K562 (cell line): Measurements from ENCODE around the gene ITPRIPL2. TPM values are rescaled to one million over a fixed set of nuclear protein-coding genes. Genes with fewer than 3 reads are reported as not detected.

Source experiments
- CCNT2 ChIP-seq: IDR thresholded peaks from 2 replicates; pipeline ENCODE4 v1.6.1; 2011; ENCODE audit warnings: borderline replicate concordance, low read depth, mild to moderate bottlenecking, moderate library complexity, mixed read lengths, low read length; ENCODE audit not compliant: insufficient read length; ENCODE audit errors: extremely low read depth
- CHD2 ChIP-seq: IDR thresholded peaks from 2 replicates; pipeline ENCODE4 v1.6.1; 2011; ENCODE audit warnings: low read depth, low read length
- ETV1 ChIP-seq: fragments of 450-650 bp; conservative IDR thresholded peaks from 2 replicates; pipeline ENCODE4 v1.6.1; 2016; ENCODE audit warnings: missing genetic modification characterization, control low read depth, low read depth, missing compliant biosample characterization
- FOXJ3 ChIP-seq: sonication (generic); formaldehyde crosslinking; IDR thresholded peaks from 2 replicates; pipeline ENCODE4 v1.4.0; 2020; ENCODE audit warnings: mild to moderate bottlenecking, missing genetic modification reagents
- NCOA6 ChIP-seq: fragments of 450-650 bp; IDR thresholded peaks from 2 replicates; pipeline ENCODE4 v1.6.1; 2017; ENCODE audit warnings: mild to moderate bottlenecking
- NEUROD1 ChIP-seq: fragments of 150-350 bp; IDR thresholded peaks from 2 replicates; pipeline ENCODE4 v1.6.1; 2014; ENCODE audit warnings: borderline replicate concordance, low read length, low read depth; ENCODE audit not compliant: partially characterized antibody
- SAFB ChIP-seq: fragments of 200-400 bp; formaldehyde crosslinking; IDR thresholded peaks from 2 replicates; pipeline ENCODE4 v1.6.1; 2017; ENCODE audit warnings: low read depth, low read length, borderline replicate concordance
- TCF7 ChIP-seq: sonication (generic); IDR thresholded peaks from 2 replicates; pipeline ENCODE4 v1.6.1; 2016; ENCODE audit warnings: antibody characterized with exemption, borderline replicate concordance
- TFAM ChIP-seq: fragments of 250-450 bp; sonication (Bioruptor Pico); conservative IDR thresholded peaks from 2 replicates; pipeline ENCODE4 v1.5.0; 2021; ENCODE audit warnings: mild to moderate bottlenecking, moderate library complexity
- TGIF2 ChIP-seq: sonication (generic); formaldehyde crosslinking; IDR thresholded peaks from 2 replicates; pipeline ENCODE4 v1.8.1; 2022; ENCODE audit warnings: mild to moderate bottlenecking, missing genetic modification reagents, moderate library complexity
- U2AF1 ChIP-seq: fragments of 200-400 bp; formaldehyde crosslinking; optimal IDR thresholded peaks from 2 replicates; pipeline ENCODE3; 2017; ENCODE audit warnings: mild to moderate bottlenecking, low read depth, low read length, moderate library complexity
- ZC3H11A ChIP-seq: IDR thresholded peaks from 2 replicates; pipeline ENCODE4 v1.6.1; 2012; ENCODE audit warnings: low read depth, low read length, improper control_type of control experiment
- ZNF830 ChIP-seq: fragments of 250-450 bp; sonication (Bioruptor Pico); IDR thresholded peaks from 2 replicates; pipeline ENCODE4 v1.5.0; 2021; ENCODE audit warnings: mild to moderate bottlenecking
- polyA plus RNA-seq, 8 experiments: library from polyadenylated mRNA; depleted of rRNA in 4 of 8; stranded (reverse) in 5 of 8; unstranded in 3 of 8; fragments of >200 nt; fragmentation: Nextera tagmentation in 2 of 8; fragmentation: Illumina TruSeq in 1 of 8; extraction: Ambion mirVana in 2 of 8; extraction: Trizol in 1 of 8; gene quantifications; 2 replicates each; pipeline versions ENCODE4 v1.2.1 to v1.2.3, GENCODE V29; 2011 to 2014; ENCODE audit warnings: inconsistent platforms in 1 of 8, missing spikeins in 1 of 8
- total RNA-seq, 7 experiments: library from RNA; depleted of rRNA in 6 of 7; stranded (reverse); fragments of >200 nt in 6 of 7; fragmentation: Illumina TruSeq in 2 of 7; extraction: Trizol in 2 of 7; gene quantifications; 2 replicates each; pipeline versions ENCODE4 v1.2.1 to v1.2.3, GENCODE V29; 2011 to 2021; ENCODE audit warnings: low replicate concordance in 1 of 7
- TF ChIP-seq, protein P1 (sequence below): sonication (generic); formaldehyde crosslinking; IDR thresholded peaks from 2 replicates; pipeline ENCODE4 v1.8.0; 2022; ENCODE audit warnings: missing genetic modification reagents, mild to moderate bottlenecking, moderate library complexity, borderline replicate concordance
- TF ChIP-seq, protein P2 (sequence below): fragments of 250-450 bp; sonication (Bioruptor Pico); IDR thresholded peaks from 2 replicates; pipeline ENCODE4 v1.8.0; 2022; ENCODE audit warnings: moderate library complexity, mild to moderate bottlenecking, inconsistent platforms
- TF ChIP-seq, protein P3 (sequence below): fragments of 200-800 bp; sonication (Bioruptor generic); IDR thresholded peaks from 2 replicates; pipeline ENCODE4 v1.6.1; 2017; ENCODE audit warnings: missing genetic modification characterization, missing compliant biosample characterization
- TF ChIP-seq, protein P4 (sequence below): sonication (generic); formaldehyde crosslinking; IDR thresholded peaks from 2 replicates; pipeline ENCODE4 v1.8.0; 2022; ENCODE audit warnings: mild to moderate bottlenecking, missing genetic modification reagents
- TF ChIP-seq, protein P5 (sequence below): fragments of 250-450 bp; sonication (Bioruptor Pico); IDR thresholded peaks from 2 replicates; pipeline ENCODE4 v1.8.0; 2021; ENCODE audit warnings: borderline replicate concordance, mild to moderate bottlenecking, moderate library complexity; ENCODE audit not compliant: poor library complexity, severe bottlenecking

The ITPRIPL2 gene
- total and polyA plus RNA-seq, 9 of the 15 experiments (the other 6 are each of a cell fraction or from before 2014, with no cell fraction given), result 0.04 to 2.2 (median 0.58) TPM

DNA sequence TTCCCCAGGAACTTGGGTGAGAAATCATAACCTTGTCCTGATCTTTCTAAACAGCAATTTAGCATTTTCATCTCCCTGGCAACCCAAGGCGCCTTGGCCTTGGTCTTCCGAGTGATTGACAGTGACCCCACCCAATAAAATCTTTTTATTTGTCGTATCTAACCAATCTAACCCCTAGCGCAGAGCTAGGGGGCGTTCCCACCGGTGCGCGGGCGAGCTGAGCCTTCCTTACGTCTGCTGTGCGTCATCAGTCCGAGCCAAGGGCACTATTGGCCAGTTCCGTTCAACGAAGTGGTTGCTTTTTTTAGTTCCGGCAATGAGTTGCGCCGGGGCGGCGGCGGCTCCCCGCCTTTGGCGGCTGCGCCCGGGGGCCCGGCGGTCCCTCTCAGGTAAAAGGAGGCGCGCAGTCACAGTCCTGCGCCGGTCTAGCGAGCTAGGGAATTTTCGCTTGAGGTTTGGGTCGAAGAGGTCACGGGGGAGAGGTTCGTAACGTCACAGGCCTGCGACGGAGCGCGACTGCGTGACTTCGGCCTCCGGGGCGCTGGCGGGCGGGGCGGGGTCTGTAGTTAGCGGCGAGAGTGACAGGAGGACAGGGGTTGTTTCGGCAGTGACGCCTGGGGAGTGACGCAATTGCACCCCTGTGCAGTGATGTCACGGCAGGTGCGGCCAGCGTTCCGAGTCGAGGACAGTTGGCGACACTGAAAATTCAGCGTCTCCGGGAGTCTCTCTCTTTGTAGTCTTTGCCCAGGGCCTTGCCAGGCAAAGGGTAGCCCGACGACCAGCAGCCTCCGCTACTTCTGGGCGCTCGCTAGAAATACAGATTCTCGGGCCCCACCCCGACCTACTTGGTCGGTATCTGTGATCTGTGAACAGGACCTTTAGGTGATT lies 46.2 kb upstream of the ITPRIPL2 start, which contains the start of gene COQ7 (continued):
- TF ChIP-seq, protein P1, sequence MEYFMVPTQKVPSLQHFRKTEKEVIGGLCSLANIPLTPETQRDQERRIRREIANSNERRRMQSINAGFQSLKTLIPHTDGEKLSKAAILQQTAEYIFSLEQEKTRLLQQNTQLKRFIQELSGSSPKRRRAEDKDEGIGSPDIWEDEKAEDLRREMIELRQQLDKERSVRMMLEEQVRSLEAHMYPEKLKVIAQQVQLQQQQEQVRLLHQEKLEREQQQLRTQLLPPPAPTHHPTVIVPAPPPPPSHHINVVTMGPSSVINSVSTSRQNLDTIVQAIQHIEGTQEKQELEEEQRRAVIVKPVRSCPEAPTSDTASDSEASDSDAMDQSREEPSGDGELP (CRISPR knock-in tag), result peak; percentile 81
- TF ChIP-seq TCF7, result no peak
- TF ChIP-seq FOXJ3 (CRISPR knock-in tag), result peak; percentile 54; the same call in 1 of the 2 replicates
- TF ChIP-seq NEUROD1, result peak; percentile 68
- no peak for TF ChIP-seq TFAM
- no peak for TF ChIP-seq U2AF1
- TF ChIP-seq ZNF830, result 0 out of 2 replicates have a peak, but pooled peaks have one; percentile 28
- TF ChIP-seq CHD2, result peak; percentile 78
- TF ChIP-seq, protein P2, sequence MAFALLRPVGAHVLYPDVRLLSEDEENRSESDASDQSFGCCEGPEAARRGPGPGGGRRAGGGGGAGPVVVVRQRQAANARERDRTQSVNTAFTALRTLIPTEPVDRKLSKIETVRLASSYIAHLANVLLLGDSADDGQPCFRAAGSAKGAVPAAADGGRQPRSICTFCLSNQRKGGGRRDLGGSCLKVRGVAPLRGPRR (CRISPR knock-in tag), result no peak
- TF ChIP-seq, protein P3, sequence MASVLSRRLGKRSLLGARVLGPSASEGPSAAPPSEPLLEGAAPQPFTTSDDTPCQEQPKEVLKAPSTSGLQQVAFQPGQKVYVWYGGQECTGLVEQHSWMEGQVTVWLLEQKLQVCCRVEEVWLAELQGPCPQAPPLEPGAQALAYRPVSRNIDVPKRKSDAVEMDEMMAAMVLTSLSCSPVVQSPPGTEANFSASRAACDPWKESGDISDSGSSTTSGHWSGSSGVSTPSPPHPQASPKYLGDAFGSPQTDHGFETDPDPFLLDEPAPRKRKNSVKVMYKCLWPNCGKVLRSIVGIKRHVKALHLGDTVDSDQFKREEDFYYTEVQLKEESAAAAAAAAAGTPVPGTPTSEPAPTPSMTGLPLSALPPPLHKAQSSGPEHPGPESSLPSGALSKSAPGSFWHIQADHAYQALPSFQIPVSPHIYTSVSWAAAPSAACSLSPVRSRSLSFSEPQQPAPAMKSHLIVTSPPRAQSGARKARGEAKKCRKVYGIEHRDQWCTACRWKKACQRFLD (CRISPR knock-in tag), result no peak
- TF ChIP-seq SAFB, result no peak
- TF ChIP-seq ETV1, result peak; percentile 55
- 0 out of 2 replicates have a peak, but pooled peaks have one; percentile 36 for TF ChIP-seq ZC3H11A
- no peak for TF ChIP-seq TGIF2 (CRISPR knock-in tag)
- no peak for TF ChIP-seq NCOA6
- TF ChIP-seq, protein P4, sequence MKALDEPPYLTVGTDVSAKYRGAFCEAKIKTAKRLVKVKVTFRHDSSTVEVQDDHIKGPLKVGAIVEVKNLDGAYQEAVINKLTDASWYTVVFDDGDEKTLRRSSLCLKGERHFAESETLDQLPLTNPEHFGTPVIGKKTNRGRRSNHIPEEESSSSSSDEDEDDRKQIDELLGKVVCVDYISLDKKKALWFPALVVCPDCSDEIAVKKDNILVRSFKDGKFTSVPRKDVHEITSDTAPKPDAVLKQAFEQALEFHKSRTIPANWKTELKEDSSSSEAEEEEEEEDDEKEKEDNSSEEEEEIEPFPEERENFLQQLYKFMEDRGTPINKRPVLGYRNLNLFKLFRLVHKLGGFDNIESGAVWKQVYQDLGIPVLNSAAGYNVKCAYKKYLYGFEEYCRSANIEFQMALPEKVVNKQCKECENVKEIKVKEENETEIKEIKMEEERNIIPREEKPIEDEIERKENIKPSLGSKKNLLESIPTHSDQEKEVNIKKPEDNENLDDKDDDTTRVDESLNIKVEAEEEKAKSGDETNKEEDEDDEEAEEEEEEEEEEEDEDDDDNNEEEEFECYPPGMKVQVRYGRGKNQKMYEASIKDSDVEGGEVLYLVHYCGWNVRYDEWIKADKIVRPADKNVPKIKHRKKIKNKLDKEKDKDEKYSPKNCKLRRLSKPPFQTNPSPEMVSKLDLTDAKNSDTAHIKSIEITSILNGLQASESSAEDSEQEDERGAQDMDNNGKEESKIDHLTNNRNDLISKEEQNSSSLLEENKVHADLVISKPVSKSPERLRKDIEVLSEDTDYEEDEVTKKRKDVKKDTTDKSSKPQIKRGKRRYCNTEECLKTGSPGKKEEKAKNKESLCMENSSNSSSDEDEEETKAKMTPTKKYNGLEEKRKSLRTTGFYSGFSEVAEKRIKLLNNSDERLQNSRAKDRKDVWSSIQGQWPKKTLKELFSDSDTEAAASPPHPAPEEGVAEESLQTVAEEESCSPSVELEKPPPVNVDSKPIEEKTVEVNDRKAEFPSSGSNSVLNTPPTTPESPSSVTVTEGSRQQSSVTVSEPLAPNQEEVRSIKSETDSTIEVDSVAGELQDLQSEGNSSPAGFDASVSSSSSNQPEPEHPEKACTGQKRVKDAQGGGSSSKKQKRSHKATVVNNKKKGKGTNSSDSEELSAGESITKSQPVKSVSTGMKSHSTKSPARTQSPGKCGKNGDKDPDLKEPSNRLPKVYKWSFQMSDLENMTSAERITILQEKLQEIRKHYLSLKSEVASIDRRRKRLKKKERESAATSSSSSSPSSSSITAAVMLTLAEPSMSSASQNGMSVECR, result no peak
- TF ChIP-seq, protein P5, sequence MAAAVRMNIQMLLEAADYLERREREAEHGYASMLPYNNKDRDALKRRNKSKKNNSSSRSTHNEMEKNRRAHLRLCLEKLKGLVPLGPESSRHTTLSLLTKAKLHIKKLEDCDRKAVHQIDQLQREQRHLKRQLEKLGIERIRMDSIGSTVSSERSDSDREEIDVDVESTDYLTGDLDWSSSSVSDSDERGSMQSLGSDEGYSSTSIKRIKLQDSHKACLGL (CRISPR knock-in tag), result no peak
- TF ChIP-seq CCNT2, result peak; percentile 66
